Tibial nerve (tissue), 4 donors: Measurements from ENCODE around the gene PLPPR1. TPM values are rescaled to one million over a fixed set of nuclear protein-coding genes. Genes with fewer than 3 reads are reported as not detected.

Source experiments
- DNase-seq, 2 donors: peaks; one replicate each; pipeline ENCODE4 v3.0.0-alpha.2; 2019; ENCODE audit warnings: low spot score in 2 of 2
- H3K27ac ChIP-seq, 4 donors: fragments of 200-600 bp; sonication (generic) in 3 of 4; one replicate each; pipeline ENCODE4 v1.5.1; 2017 to 2019; ENCODE audit warnings: mild to moderate bottlenecking in 1 of 4
- H3K27me3 ChIP-seq, 2 donors: fragments of 200-600 bp; sonication (generic) in 1 of 2; one replicate each; pipeline versions ENCODE4 v1.5.1 to v1.6.0; 2017 to 2019
- H3K36me3 ChIP-seq, 3 donors: fragments of 200-600 bp; sonication (generic); one replicate each; pipeline ENCODE4 v1.5.1; 2018 to 2019
- H3K4me1 ChIP-seq, 4 donors: fragments of 200-600 bp; sonication (generic) in 3 of 4; one replicate each; pipeline ENCODE4 v1.5.1; 2017 to 2019
- H3K4me3 ChIP-seq, 4 donors: fragments of 200-600 bp; sonication (generic) in 3 of 4; one replicate each; pipeline ENCODE4 v1.5.1; 2017 to 2019; ENCODE audit warnings: mild to moderate bottlenecking in 1 of 4, moderate library complexity in 1 of 4
- H3K9me3 ChIP-seq, 4 donors: fragments of 200-600 bp; sonication (generic) in 3 of 4; one replicate each; pipeline ENCODE4 v1.5.1; 2017 to 2019
- EP300 ChIP-seq, 2 donors: sonication (generic); formaldehyde crosslinking; IDR thresholded peaks; one replicate each; pipeline ENCODE4 v1.6.1; 2017; ENCODE audit warnings: antibody characterized with exemption in 2 of 2, mild to moderate bottlenecking in 1 of 2
- POLR2A ChIP-seq, 2 donors: fragments of 450-650 bp; IDR thresholded peaks; one replicate each; pipeline ENCODE4 v1.6.1; 2017; ENCODE audit warnings: antibody characterized with exemption in 2 of 2, mild to moderate bottlenecking in 2 of 2, moderate library complexity in 2 of 2
- WGBS, 2 donors: methylation state at CpG; one replicate each; pipeline ENCODE4 v1.1.5; 2018; 5-methylcytosine and 5-hydroxymethylcytosine counted together
- total RNA-seq, 4 donors: library from RNA; depleted of rRNA; stranded (reverse); fragments of >200 nt; gene quantifications; one replicate each; pipeline ENCODE4 v1.1.0, GENCODE V29; 2016
- TF ChIP-seq, protein P1 (sequence below), 5 experiments: fragments of 200-600 bp in 3 of 5; fragments of 450-650 bp in 2 of 5; sonication (generic) in 3 of 5; IDR thresholded peaks; one replicate each; pipeline ENCODE4 v1.5.1; 2016 to 2019; ENCODE audit warnings: antibody characterized with exemption in 5 of 5, mild to moderate bottlenecking in 3 of 5, moderate library complexity in 2 of 5

The PLPPR1 gene
- total RNA-seq, 4 donors from 2014 or later, result 0.30 to 7.6 (median 2.5) TPM

DNA sequence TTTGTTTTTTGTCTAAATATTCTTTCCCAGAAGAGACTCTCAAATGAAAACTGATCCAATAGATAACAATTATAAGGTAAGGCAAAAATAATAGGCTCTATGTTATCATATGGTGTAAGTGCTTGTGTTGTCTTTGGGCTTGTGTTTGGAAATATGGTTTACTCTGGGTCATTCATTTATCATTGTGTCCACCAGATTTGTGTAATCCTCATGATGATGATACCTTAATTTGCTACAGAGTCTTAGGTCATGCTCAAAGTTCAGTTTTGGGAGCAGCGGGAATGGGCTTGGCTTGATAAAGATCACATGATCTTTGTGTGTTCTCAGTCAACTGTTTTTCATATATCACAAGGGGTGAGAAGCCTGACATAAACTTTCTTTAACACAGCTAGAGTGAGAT, 34.2 kb downstream of the PLPPR1 start:
- WGBS, 2 donors, result 84 to 91% methylated on average over 1 of the region's 1 CpG
- TF ChIP-seq POLR2A (IDR thresholded peaks at IDR 0.05) (no peak), EP300 (IDR thresholded peaks at IDR 0.05) (no peak)
- TF ChIP-seq, protein P1, sequence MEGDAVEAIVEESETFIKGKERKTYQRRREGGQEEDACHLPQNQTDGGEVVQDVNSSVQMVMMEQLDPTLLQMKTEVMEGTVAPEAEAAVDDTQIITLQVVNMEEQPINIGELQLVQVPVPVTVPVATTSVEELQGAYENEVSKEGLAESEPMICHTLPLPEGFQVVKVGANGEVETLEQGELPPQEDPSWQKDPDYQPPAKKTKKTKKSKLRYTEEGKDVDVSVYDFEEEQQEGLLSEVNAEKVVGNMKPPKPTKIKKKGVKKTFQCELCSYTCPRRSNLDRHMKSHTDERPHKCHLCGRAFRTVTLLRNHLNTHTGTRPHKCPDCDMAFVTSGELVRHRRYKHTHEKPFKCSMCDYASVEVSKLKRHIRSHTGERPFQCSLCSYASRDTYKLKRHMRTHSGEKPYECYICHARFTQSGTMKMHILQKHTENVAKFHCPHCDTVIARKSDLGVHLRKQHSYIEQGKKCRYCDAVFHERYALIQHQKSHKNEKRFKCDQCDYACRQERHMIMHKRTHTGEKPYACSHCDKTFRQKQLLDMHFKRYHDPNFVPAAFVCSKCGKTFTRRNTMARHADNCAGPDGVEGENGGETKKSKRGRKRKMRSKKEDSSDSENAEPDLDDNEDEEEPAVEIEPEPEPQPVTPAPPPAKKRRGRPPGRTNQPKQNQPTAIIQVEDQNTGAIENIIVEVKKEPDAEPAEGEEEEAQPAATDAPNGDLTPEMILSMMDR (IDR thresholded peaks at IDR 0.05), result no peak
- Histone ChIP-seq H3K4me3 (no peak overlapping the region), H3K9me3 (no peaks in the 10 kb centered on the region), H3K27ac (no peak overlapping the region), H3K36me3 (no peaks in the 10 kb centered on the region), H3K4me1 (no peaks in the 10 kb centered on the region), H3K27me3 (no peaks in the 10 kb centered on the region)
- no peak for DNase-seq

DNA sequence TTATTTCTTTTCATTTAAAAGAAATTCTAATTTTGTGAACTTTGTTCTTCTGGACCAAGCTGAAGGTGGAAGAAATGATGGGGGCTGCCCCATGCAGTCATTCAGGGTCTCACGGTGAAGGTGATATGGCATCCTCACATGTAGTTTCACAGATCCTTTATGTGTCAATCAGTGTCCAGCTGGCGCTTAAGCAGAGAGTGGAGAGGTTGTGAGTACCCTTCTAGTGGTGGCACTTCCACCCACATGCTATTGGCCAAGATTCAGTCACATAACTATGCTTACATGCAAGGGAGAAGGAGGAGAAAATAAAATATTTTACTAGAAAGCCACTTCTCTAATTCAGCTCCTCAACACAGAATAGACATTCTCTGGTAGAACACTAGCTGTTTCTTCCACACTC, 34.7 kb downstream of the PLPPR1 start:
- Histone ChIP-seq H3K4me1 (no peaks in the 10 kb centered on the region), H3K4me3 (no peak overlapping the region), H3K9me3 (no peaks in the 10 kb centered on the region), H3K27me3 (no peaks in the 10 kb centered on the region), H3K27ac (no peak overlapping the region), H3K36me3 (no peaks in the 10 kb centered on the region)
- TF ChIP-seq, protein P1 (IDR thresholded peaks at IDR 0.05), result no peak
- TF ChIP-seq POLR2A (IDR thresholded peaks at IDR 0.05) (no peak), EP300 (IDR thresholded peaks at IDR 0.05) (no peak)
- WGBS, 2 donors, result 58 to 65% methylated on average over 2 of the region's 2 CpGs
- DNase-seq, result no peak

GRCh38 chr9:101064206-101064605, 35.7 kb downstream of the PLPPR1 start:
- Histone ChIP-seq H3K36me3 (no peaks in the 10 kb centered on the region), H3K27me3 (no peaks in the 10 kb centered on the region), H3K4me1 (no peaks in the 10 kb centered on the region), H3K9me3 (no peaks in the 10 kb centered on the region), H3K27ac (no peak overlapping the region), H3K4me3 (no peak overlapping the region)
- TF ChIP-seq, protein P1 (IDR thresholded peaks at IDR 0.05), result no peak
- TF ChIP-seq EP300 (IDR thresholded peaks at IDR 0.05) (no peak), POLR2A (IDR thresholded peaks at IDR 0.05) (no peak)
- no peak for DNase-seq

DNA sequence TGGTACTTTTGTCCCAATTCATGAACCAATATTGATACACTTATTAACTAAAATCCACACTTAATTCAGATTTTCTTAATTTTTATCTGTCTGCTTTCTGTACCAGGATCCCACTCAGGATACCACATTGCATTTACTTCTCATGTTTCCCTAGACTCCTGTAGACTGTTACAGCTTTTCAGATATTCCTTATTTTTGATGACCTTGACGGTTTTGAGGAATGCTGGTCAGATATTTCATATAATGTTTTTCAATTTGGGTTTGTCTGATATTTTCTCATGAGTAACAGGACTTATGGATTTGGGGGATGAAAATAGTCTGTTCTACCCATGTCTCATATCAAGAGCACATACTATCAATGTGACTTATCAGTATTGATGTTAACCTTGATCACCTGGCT, 37.4 kb downstream of the PLPPR1 start:
- DNase-seq, result no peak
- Histone ChIP-seq H3K36me3 (no peaks in the 10 kb centered on the region), H3K4me1 (no peaks in the 10 kb centered on the region), H3K4me3 (no peak overlapping the region), H3K27me3 (no peaks in the 10 kb centered on the region), H3K9me3 (no peaks in the 10 kb centered on the region), H3K27ac (no peak overlapping the region)
- TF ChIP-seq POLR2A (IDR thresholded peaks at IDR 0.05) (no peak), EP300 (IDR thresholded peaks at IDR 0.05) (no peak)
- TF ChIP-seq, protein P1 (IDR thresholded peaks at IDR 0.05), result no peak
- WGBS, 2 donors, result 76 to 90% methylated on average over 1 of the region's 1 CpG

DNA sequence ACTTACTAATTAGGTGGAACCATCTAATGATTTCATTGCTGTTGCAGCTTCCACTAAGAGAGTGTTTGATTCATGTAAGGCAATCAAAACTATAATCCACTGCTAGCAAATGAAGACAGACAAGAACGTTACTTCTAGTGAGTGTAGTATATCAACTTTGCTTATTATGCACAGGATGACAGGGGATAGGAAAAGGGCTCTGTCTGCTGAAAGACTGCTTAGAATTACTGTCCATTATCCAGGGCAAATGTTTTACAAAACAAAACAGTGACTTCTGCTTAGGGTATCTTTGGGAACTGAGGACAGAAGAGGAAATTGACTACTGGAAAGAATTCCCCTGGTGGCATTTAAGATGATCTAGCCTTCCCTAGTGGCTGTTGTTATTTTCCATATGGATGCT, 40.2 kb downstream of the PLPPR1 start:
- 32 to 38% methylated on average over 1 of the region's 1 CpG for WGBS, 2 donors
- no peaks in the 10 kb centered on the region for H3K9me3 ChIP-seq
- no peak overlapping the region for H3K4me3 ChIP-seq
- no peaks in the 10 kb centered on the region for H3K27me3 ChIP-seq
- DNase-seq, result no peak
- H3K36me3 ChIP-seq, result no peaks in the 10 kb centered on the region
- no peak overlapping the region for H3K27ac ChIP-seq
- TF ChIP-seq POLR2A (IDR thresholded peaks at IDR 0.05), result no peak
- TF ChIP-seq, protein P1 (IDR thresholded peaks at IDR 0.05), result no peak
- TF ChIP-seq EP300 (IDR thresholded peaks at IDR 0.05), result no peak
- no peaks in the 10 kb centered on the region for H3K4me1 ChIP-seq
